Glutamatergic neuron (in vitro differentiated cells): Measurements from ENCODE around the gene MACROD2. TPM values are rescaled to one million over a fixed set of nuclear protein-coding genes. Genes with fewer than 3 reads are reported as not detected.

ENCODE experiments used
- DNase-seq: peaks from one replicate; pipeline ENCODE4 v3.0.0; 2022
- H3K27ac Mint-ChIP-seq: one replicate; pipeline ENCODE4 v1.8.0; 2020; ENCODE audit warnings: mild to moderate bottlenecking, mixed read lengths, inconsistent platforms; ENCODE audit not compliant: unreplicated experiment
- H3K27me3 Mint-ChIP-seq: one replicate; pipeline ENCODE4 v1.8.0; 2020; ENCODE audit warnings: mild to moderate bottlenecking, moderate library complexity, mixed read lengths, inconsistent platforms; ENCODE audit not compliant: unreplicated experiment
- H3K36me3 Mint-ChIP-seq: one replicate; pipeline ENCODE4 v1.8.0; 2020; ENCODE audit warnings: mild to moderate bottlenecking, mixed read lengths, inconsistent platforms; ENCODE audit not compliant: unreplicated experiment
- H3K4me1 Mint-ChIP-seq: one replicate; pipeline ENCODE4 v1.8.0; 2020; ENCODE audit warnings: mild to moderate bottlenecking, low read depth, mixed read lengths, inconsistent platforms; ENCODE audit not compliant: unreplicated experiment
- H3K4me3 Mint-ChIP-seq: one replicate; pipeline ENCODE4 v1.8.0; 2020; ENCODE audit warnings: mild to moderate bottlenecking, mixed read lengths, inconsistent platforms; ENCODE audit not compliant: unreplicated experiment
- H3K9me3 Mint-ChIP-seq: one replicate; pipeline ENCODE4 v1.8.0; 2020; ENCODE audit warnings: mild to moderate bottlenecking, moderate library complexity, mixed read lengths, inconsistent platforms; ENCODE audit not compliant: unreplicated experiment
- CTCF ChIP-seq: fragments of 200-600 bp; sonication (generic); IDR thresholded peaks from one replicate; pipeline ENCODE4 v1.5.0; 2021; ENCODE audit not compliant: partially characterized antibody, unreplicated experiment
- total RNA-seq: library from RNA; stranded (reverse); fragmentation: NEBNext Ultra II Directional; extraction: Animal tissue kit (Norgen Biotek cat#: 25700); gene quantifications from one replicate; pipeline ENCODE4 v1.2.1, GENCODE V29; 2021; ENCODE audit not compliant: unreplicated experiment

The MACROD2 gene
- total RNA-seq, 1 donor from 2014 or later, result 8.7 TPM

DNA sequence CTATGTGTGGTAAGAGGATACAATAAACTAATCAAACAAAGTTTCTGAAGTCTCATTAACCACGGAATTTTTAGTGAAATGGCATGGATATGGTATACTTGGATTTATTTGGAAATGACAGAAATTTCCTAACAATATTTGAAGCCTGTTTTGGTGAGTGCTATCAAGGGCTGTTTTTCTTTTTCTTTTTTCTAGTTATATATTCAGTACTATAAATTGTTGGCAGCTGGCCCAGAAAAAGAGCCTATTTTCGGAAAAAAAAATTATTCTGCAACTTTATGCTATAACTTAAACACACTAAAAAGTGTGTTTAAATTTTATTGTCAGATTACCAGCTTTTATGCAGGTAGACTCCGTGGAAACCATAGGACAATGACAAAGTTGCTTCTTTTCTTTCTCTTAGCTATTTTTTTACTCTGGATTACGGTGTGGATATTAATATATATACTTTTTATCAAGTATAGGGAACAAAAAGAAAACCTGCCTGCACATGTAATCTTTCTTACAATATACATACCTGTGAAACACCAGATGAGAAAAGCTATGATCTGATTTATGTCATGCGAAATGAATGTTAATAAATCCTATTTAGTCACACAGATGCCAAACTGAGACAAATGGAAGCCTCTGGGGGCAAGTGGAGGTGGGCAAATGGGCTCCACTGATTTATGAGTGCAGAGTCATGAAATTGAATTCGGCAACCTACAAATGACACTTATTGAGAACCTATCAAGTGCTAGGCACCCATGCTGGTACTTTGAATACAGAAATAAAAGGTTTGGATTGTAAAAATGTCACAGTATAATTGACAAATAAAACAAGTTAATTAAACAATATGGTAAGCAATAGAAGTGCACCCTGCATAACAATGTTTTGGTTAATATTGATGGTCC is 1261.6 kb downstream of the MACROD2 start:
- no peak overlapping the region for H3K4me3 Mint-ChIP-seq
- H3K9me3 Mint-ChIP-seq, result no peaks in the 10 kb centered on the region
- H3K27ac Mint-ChIP-seq, result no peak overlapping the region
- no peaks in the 10 kb centered on the region for H3K4me1 Mint-ChIP-seq
- DNase-seq, result no peak
- H3K27me3 Mint-ChIP-seq, result no peaks in the 10 kb centered on the region
- no peaks in the 10 kb centered on the region for H3K36me3 Mint-ChIP-seq
- TF ChIP-seq CTCF, result no peak

- Mint-ChIP-seq H3K4me3 (no peak overlapping the region), H3K27me3 (no peaks in the 10 kb centered on the region), H3K36me3 (no peaks in the 10 kb centered on the region), H3K4me1 (no peaks in the 10 kb centered on the region), H3K9me3 (no peaks in the 10 kb centered on the region), H3K27ac (no peak overlapping the region)
- DNase-seq, result no peak
- TF ChIP-seq CTCF, result no peak
These were observed 1262.2 kb downstream of the MACROD2 start for GRCh38 chr20:15257569-15257870.

DNA sequence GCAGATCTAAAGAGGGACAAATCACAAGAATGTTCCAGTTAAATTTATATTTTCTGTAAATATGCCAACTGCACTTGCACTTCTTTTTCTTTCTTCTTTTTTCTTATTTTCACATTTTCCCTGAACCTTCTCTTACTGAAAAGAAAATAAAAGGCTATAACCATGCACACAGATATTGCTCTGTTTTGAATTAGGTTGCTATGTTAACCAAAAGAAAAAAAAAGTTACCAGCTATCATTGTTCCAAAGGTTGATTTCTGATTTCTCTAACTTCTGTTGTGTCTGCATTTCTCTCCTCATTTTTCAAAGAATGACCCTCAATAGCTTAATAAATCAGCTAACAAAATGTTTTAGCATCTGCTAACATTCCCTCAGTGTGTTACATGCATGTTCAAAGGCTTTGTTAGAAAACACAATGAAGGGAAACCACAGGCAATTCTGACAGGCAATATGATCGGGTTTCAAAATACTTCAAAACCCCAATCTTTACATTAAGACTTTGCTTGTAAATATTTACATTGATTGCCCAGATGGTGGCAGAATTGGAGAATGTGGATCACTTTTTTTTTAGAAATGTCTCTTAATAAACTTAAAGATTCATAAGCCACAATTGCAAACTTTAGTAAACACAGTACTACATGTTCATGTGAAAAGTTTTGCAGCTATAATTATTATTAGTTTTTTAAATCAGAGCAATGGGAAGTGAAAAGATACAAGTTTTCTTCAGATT is 1270.4 kb downstream of the MACROD2 start:
- Mint-ChIP-seq H3K36me3 (no peaks in the 10 kb centered on the region), H3K27ac (no peak overlapping the region), H3K9me3 (no peaks in the 10 kb centered on the region), H3K27me3 (no peaks in the 10 kb centered on the region), H3K4me3 (no peak overlapping the region), H3K4me1 (no peaks in the 10 kb centered on the region)
- no peak for DNase-seq
- no peak for TF ChIP-seq CTCF

DNA sequence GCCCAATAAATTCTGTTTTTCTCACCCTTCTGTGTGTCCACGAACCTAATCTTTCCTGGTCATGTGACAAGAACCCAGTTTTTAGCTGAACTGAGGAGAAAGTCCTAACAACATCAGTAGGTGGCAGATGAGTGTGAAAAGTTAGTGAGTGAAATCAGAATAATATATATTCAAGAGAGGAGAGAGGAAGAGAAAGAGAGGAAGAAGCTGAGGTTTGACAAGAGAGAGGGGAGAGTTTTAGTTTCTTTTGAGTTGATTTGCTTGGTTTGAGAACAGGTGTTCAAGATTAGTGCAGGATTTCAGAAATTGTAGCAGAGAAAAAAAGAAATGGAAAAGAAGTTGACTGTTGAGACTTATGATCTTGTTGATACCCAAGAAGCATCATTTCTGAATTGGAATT is 1272.6 kb downstream of the MACROD2 start:
- H3K27me3 Mint-ChIP-seq, result no peaks in the 10 kb centered on the region
- DNase-seq, result no peak
- no peaks in the 10 kb centered on the region for H3K36me3 Mint-ChIP-seq
- no peaks in the 10 kb centered on the region for H3K9me3 Mint-ChIP-seq
- no peaks in the 10 kb centered on the region for H3K4me1 Mint-ChIP-seq
- no peak overlapping the region for H3K27ac Mint-ChIP-seq
- no peak for TF ChIP-seq CTCF
- H3K4me3 Mint-ChIP-seq, result no peak overlapping the region

- Mint-ChIP-seq H3K4me1 (no peaks in the 10 kb centered on the region), H3K4me3 (no peak overlapping the region), H3K27me3 (peaks cover 2% of the 10 kb centered on the region), H3K27ac (no peak overlapping the region), H3K9me3 (peaks cover 5% of the 10 kb centered on the region), H3K36me3 (peaks cover 8% of the 10 kb centered on the region)
- no peak for DNase-seq
- no peak for TF ChIP-seq CTCF
These were observed 1282.7 kb downstream of the MACROD2 start for GRCh38 chr20:15278041-15278440.
